ENCODE data around the gene ALPL.

DNA sequence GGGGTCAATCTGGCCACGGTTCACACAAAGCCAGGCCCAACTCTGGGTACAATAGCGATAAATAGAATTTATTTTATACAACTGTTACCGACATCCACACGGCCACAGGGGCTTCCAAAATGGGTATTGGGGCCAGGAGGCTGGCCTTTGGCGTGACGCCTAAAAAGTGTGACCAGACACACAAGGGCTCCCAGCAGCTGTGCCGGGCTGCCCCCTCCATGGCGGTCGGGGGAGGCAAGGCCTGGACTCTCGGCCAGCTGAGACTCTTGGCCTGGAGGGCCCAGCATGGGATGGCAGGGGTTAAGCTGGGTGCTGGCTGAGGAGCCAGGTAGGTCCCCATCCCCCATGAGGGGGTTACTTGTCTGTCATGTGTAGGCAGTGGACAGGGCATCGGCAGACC, 87.0 kb downstream of the ALPL start:
- TF ChIP-seq, protein P1, sequence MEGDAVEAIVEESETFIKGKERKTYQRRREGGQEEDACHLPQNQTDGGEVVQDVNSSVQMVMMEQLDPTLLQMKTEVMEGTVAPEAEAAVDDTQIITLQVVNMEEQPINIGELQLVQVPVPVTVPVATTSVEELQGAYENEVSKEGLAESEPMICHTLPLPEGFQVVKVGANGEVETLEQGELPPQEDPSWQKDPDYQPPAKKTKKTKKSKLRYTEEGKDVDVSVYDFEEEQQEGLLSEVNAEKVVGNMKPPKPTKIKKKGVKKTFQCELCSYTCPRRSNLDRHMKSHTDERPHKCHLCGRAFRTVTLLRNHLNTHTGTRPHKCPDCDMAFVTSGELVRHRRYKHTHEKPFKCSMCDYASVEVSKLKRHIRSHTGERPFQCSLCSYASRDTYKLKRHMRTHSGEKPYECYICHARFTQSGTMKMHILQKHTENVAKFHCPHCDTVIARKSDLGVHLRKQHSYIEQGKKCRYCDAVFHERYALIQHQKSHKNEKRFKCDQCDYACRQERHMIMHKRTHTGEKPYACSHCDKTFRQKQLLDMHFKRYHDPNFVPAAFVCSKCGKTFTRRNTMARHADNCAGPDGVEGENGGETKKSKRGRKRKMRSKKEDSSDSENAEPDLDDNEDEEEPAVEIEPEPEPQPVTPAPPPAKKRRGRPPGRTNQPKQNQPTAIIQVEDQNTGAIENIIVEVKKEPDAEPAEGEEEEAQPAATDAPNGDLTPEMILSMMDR (IDR thresholded peaks at IDR 0.05) = no peak
- TF ChIP-seq JUN (CRISPR knock-in tag; IDR thresholded peaks at IDR 0.05) = no peak
- TF ChIP-seq OVOL2 (CRISPR knock-in tag; IDR thresholded peaks at IDR 0.05; ENCODE audit: borderline replicate concordance) = no peak
- TF ChIP-seq, protein P2, sequence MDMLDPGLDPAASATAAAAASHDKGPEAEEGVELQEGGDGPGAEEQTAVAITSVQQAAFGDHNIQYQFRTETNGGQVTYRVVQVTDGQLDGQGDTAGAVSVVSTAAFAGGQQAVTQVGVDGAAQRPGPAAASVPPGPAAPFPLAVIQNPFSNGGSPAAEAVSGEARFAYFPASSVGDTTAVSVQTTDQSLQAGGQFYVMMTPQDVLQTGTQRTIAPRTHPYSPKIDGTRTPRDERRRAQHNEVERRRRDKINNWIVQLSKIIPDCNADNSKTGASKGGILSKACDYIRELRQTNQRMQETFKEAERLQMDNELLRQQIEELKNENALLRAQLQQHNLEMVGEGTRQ (CRISPR knock-in tag; IDR thresholded peaks at IDR 0.05) = no peak
- TF ChIP-seq PRRX2 (CRISPR knock-in tag; IDR thresholded peaks at IDR 0.05) = no peak
- TF ChIP-seq, protein P3, sequence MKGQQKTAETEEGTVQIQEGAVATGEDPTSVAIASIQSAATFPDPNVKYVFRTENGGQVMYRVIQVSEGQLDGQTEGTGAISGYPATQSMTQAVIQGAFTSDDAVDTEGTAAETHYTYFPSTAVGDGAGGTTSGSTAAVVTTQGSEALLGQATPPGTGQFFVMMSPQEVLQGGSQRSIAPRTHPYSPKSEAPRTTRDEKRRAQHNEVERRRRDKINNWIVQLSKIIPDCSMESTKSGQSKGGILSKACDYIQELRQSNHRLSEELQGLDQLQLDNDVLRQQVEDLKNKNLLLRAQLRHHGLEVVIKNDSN (CRISPR knock-in tag; IDR thresholded peaks at IDR 0.05) = no peak
- TF ChIP-seq ELF4 (CRISPR knock-in tag; IDR thresholded peaks at IDR 0.05; ENCODE audit: low read depth) = no peak
- TF ChIP-seq ZNF416 (CRISPR knock-in tag; IDR thresholded peaks at IDR 0.05) = no peak
- TF ChIP-seq CREM (CRISPR knock-in tag; IDR thresholded peaks at IDR 0.05) = no peak
- TF ChIP-seq ZNF532 (CRISPR knock-in tag; IDR thresholded peaks at IDR 0.05; ENCODE audit: borderline replicate concordance) = no peak
- no peak for TF ChIP-seq ZNF671 (CRISPR knock-in tag; IDR thresholded peaks at IDR 0.05)
- TF ChIP-seq FOXJ3 (CRISPR knock-in tag; IDR thresholded peaks at IDR 0.05; ENCODE audit: borderline replicate concordance) = no peak
